Measurements from ENCODE around the gene STATH. TPM values are rescaled to one million over a fixed set of nuclear protein-coding genes. Genes with fewer than 3 reads are reported as not detected.

Gene STATH
- total RNA-seq, 1 experiment from 2014 or later = not detected

DNA sequence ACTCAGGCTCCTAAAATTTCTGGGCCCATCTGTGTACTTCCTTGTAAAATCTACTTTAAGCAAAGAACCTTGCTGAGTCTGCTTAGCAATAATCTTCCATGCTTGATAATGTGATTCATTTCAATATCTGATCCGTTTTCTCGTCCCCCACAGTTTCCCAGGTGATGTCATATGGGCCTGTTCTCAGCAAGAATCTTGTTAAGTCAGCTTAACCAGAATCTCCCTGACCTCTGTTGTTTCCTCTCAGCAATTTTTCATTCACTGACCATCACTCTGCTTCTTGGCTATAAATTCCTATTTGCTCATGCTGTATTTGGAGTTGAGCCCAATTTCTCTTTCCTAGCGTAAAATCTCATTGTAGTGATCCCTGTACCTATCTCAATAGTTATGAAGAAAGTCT, 44.2 kb upstream of the STATH start:
- ChIA-PET RAD21 (ENCODE audit: low non-redundant PET in 1 of 2, low total read pairs in 2 of 2, uncharacterized antibody in 2 of 2, unreplicated experiment in 2 of 2) (no interaction called here), CTCF (no interaction called here), POLR2A (no interaction called here)
- TF ChIP-seq SRF (IDR thresholded peaks at IDR 0.05; ENCODE audit: low read depth) = no peak
- no peak for TF ChIP-seq FOSL1 (IDR thresholded peaks at IDR 0.05; ENCODE audit: low read depth)
- TF ChIP-seq JUND (IDR thresholded peaks at IDR 0.05) = no peak
- TF ChIP-seq POLR2AphosphoS5 (IDR thresholded peaks at IDR 0.05; ENCODE audit: low read depth, low read length) = no peak
- no peak for TF ChIP-seq EGR1 (IDR thresholded peaks at IDR 0.05; ENCODE audit: low read depth)
- no peak for TF ChIP-seq RAD21 (IDR thresholded peaks at IDR 0.05; ENCODE audit: low read depth)
- TF ChIP-seq CTCF (IDR thresholded peaks at IDR 0.05 in 2 of 3, conservative IDR thresholded peaks at IDR 0.05 in 1 of 3; ENCODE audit: borderline replicate concordance in 1 of 3, insufficient read depth in 1 of 3, low read depth in 2 of 3, low read length in 2 of 3) = no peak
- TF ChIP-seq ATF3 (IDR thresholded peaks at IDR 0.05) = no peak
- Histone ChIP-seq H3K9me3 (ENCODE audit: control insufficient read depth in 1 of 2, insufficient read depth in 1 of 2, low read depth in 1 of 2, low read length in 2 of 2) (no peaks in the 10 kb centered on the region), H2AFZ (ENCODE audit: low read depth, low read length, poor library complexity, severe bottlenecking) (no peak overlapping the region), H3K27ac (ENCODE audit: low read depth, low read length) (no peak overlapping the region), H3K4me3 (replicated peaks in 1 of 2; ENCODE audit: low read depth in 1 of 2, low read length in 2 of 2) (no peak overlapping the region), H3K79me2 (ENCODE audit: insufficient read depth, low read length) (no peaks in the 10 kb centered on the region), H4K20me1 (ENCODE audit: insufficient read depth) (no peaks in the 10 kb centered on the region), H3K9ac (ENCODE audit: low read length) (no peak overlapping the region), H3K27me3 (ENCODE audit: insufficient read depth, low read length) (no peaks in the 10 kb centered on the region), H3K9me2 (ENCODE audit: insufficient read depth) (no peaks in the 10 kb centered on the region), H3K4me1 (ENCODE audit: control insufficient read depth in 1 of 2, insufficient read depth in 2 of 2, low read length in 2 of 2) (no peaks in the 10 kb centered on the region), H3K36me3 (ENCODE audit: control insufficient read depth in 1 of 2, insufficient read depth in 2 of 2, low read length in 2 of 2) (no peaks in the 10 kb centered on the region), H3K4me2 (ENCODE audit: low read length) (no peak overlapping the region)
- no peak for DNase-seq (ENCODE audit: low read depth, low spot score)
- BruUV-seq (replicated peaks) = no TSS peak
- intact Hi-C loops (cut with micrococcal nuclease) = no loop called here
- no peak for ATAC-seq

DNA sequence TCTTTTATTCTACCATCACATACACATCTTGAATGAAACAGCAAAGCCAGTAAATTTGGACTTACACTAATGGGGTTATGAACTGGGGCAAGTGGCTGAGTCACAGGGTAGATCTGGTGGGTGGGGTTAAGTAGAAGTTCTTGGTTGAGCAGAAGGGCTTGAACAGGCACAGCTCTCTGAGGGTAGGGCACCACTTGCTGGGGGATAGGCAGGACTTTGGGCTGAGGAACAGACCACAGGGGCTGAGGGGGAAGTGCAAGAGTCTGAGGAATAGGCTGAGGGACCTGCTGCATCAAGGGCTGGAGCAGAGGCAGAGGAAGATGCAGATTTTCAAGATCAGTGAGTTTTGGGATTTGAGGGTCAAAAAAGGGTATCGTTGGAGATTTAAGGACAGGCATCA, 38.6 kb upstream of the STATH start:
- TF ChIP-seq ATF3 (IDR thresholded peaks at IDR 0.05) (no peak), CTCF (IDR thresholded peaks at IDR 0.05 in 2 of 3, conservative IDR thresholded peaks at IDR 0.05 in 1 of 3; ENCODE audit: borderline replicate concordance in 1 of 3, insufficient read depth in 1 of 3, low read depth in 2 of 3, low read length in 2 of 3) (no peak), YY1 (IDR thresholded peaks at IDR 0.05; ENCODE audit: extremely low read depth, insufficient replicate concordance, low read depth, low read length) (no peak), RAD21 (IDR thresholded peaks at IDR 0.05; ENCODE audit: low read depth) (no peak), POLR2A (IDR thresholded peaks at IDR 0.05; ENCODE audit: borderline replicate concordance, extremely low read depth, insufficient read depth, insufficient read length) (no peak), EGR1 (IDR thresholded peaks at IDR 0.05; ENCODE audit: low read depth) (no peak), SIN3A (IDR thresholded peaks at IDR 0.05; ENCODE audit: low read depth) (no peak), SRF (IDR thresholded peaks at IDR 0.05; ENCODE audit: low read depth) (no peak), CEBPB (IDR thresholded peaks at IDR 0.05; ENCODE audit: low read depth) (no peak), TCF7L2 (IDR thresholded peaks at IDR 0.05; ENCODE audit: borderline replicate concordance, extremely low read depth, insufficient read depth, insufficient read length) (no peak), ZNF274 (IDR thresholded peaks at IDR 0.05; ENCODE audit: low read depth, low read length) (no peak)

More for the DNA sequence above, 38.6 kb upstream of the STATH start:
- H3K36me3 ChIP-seq (ENCODE audit: control insufficient read depth in 1 of 2, insufficient read depth in 2 of 2, low read length in 2 of 2) = no peaks in the 10 kb centered on the region
- H3K4me1 ChIP-seq (ENCODE audit: control insufficient read depth in 1 of 2, insufficient read depth in 2 of 2, low read length in 2 of 2) = no peaks in the 10 kb centered on the region
- H3K27ac ChIP-seq (ENCODE audit: low read depth, low read length) = no peak overlapping the region
- ChIA-PET CTCF (no interaction called here), POLR2A (no interaction called here), RAD21 (ENCODE audit: low non-redundant PET in 1 of 2, low total read pairs in 2 of 2, uncharacterized antibody in 2 of 2, unreplicated experiment in 2 of 2) (no interaction called here)
- H4K20me1 ChIP-seq (ENCODE audit: insufficient read depth) = no peaks in the 10 kb centered on the region
- no peak overlapping the region for H3K9ac ChIP-seq (ENCODE audit: low read length)
- intact Hi-C loops (cut with micrococcal nuclease) = no loop called here
- no peaks in the 10 kb centered on the region for H3K9me3 ChIP-seq (ENCODE audit: control insufficient read depth in 1 of 2, insufficient read depth in 1 of 2, low read depth in 1 of 2, low read length in 2 of 2)
- no peaks in the 10 kb centered on the region for H3K9me2 ChIP-seq (ENCODE audit: insufficient read depth)
- H3K4me2 ChIP-seq (ENCODE audit: low read length) = no peak overlapping the region
- BruUV-seq (replicated peaks) = no TSS peak
- ATAC-seq (no peak), DNase-seq (ENCODE audit: low read depth, low spot score) (no peak)
- no peak overlapping the region for H2AFZ ChIP-seq (ENCODE audit: low read depth, low read length, poor library complexity, severe bottlenecking)
- H3K27me3 ChIP-seq (ENCODE audit: insufficient read depth, low read length) = no peaks in the 10 kb centered on the region
- H3K4me3 ChIP-seq (replicated peaks in 1 of 2; ENCODE audit: low read depth in 1 of 2, low read length in 2 of 2) = no peak overlapping the region
- H3K79me2 ChIP-seq (ENCODE audit: insufficient read depth, low read length) = no peaks in the 10 kb centered on the region
